ES-I3 (cell line): Measurements from ENCODE around the gene CLIP2.
"Not testable (repeated sequence)": the region's sequence is repeated elsewhere in the genome, so short reads cannot be mapped to it uniquely, and the experiment has no call there.

Source experiments
- H3K36me3 ChIP-seq: 2 replicates; pipeline ENCODE4 v1.6.1; 2013; ENCODE audit warnings: mild to moderate bottlenecking, low read length, control low read depth, moderate library complexity; ENCODE audit not compliant: insufficient read depth
- H3K4me1 ChIP-seq: 2 replicates; pipeline ENCODE4 v1.6.1; 2013; ENCODE audit warnings: mild to moderate bottlenecking, control low read depth, low read length; ENCODE audit not compliant: insufficient read depth
- H3K9ac ChIP-seq: 2 replicates; pipeline ENCODE4 v1.6.1; 2013; ENCODE audit warnings: low read depth, mild to moderate bottlenecking, low read length, moderate library complexity
- H3K9me3 ChIP-seq: 2 replicates; pipeline ENCODE4 v1.6.1; 2013; ENCODE audit warnings: mild to moderate bottlenecking, low read length, moderate library complexity; ENCODE audit not compliant: control insufficient read depth, insufficient read depth

Gene CLIP2

GRCh38 chr7:74345970-74346369 is 56.8 kb downstream of the CLIP2 start:
- Histone ChIP-seq H3K9me3 (no peaks in the 10 kb centered on the region), H3K9ac (no peak overlapping the region)

GRCh38 chr7:74349621-74350020 is 60.4 kb downstream of the CLIP2 start:
- Histone ChIP-seq H3K4me1 (no peaks in the 10 kb centered on the region), H3K36me3 (no peaks in the 10 kb centered on the region; the same call in 1 of the 2 replicates), H3K9me3 (no peaks in the 10 kb centered on the region), H3K9ac (no peak overlapping the region)

More at GRCh38 chr7:74345970-74346369, 56.8 kb downstream of the CLIP2 start:
- H3K4me1 ChIP-seq = no peaks in the 10 kb centered on the region
- no peaks in the 10 kb centered on the region; the same call in 1 of the 2 replicates for H3K36me3 ChIP-seq

- no peaks in the 10 kb centered on the region for H3K9me3 ChIP-seq
- no peak overlapping the region for H3K9ac ChIP-seq
- peaks cover 4% of the 10 kb centered on the region; the same call in 1 of the 2 replicates for H3K4me1 ChIP-seq
- H3K36me3 ChIP-seq = peaks cover 3% of the 10 kb centered on the region
Observed at GRCh38 chr7:74350751-74351150, 61.5 kb downstream of the CLIP2 start.

- Histone ChIP-seq H3K36me3 (peaks cover 4% of the 10 kb centered on the region), H3K4me1 (peaks cover 9% of the 10 kb centered on the region; the same call in 1 of the 2 replicates), H3K9me3 (no peaks in the 10 kb centered on the region), H3K9ac (no peak overlapping the region)
Observed at GRCh38 chr7:74351836-74352235, 62.6 kb downstream of the CLIP2 start.

GRCh38 chr7:74352551-74353138 is 63.4 kb downstream of the CLIP2 start:
- not testable (repeated sequence) for H3K36me3 ChIP-seq, H3K4me1 ChIP-seq, H3K9ac ChIP-seq, H3K9me3 ChIP-seq

- peaks cover 7% of the 10 kb centered on the region for H3K36me3 ChIP-seq
- no peaks in the 10 kb centered on the region for H3K9me3 ChIP-seq
- peaks cover 9% of the 10 kb centered on the region; the same call in 1 of the 2 replicates for H3K4me1 ChIP-seq
- H3K9ac ChIP-seq = no peak overlapping the region
Observed at GRCh38 chr7:74354009-74354408, 64.8 kb downstream of the CLIP2 start.

GRCh38 chr7:74355091-74355490 is 65.9 kb downstream of the CLIP2 start:
- Histone ChIP-seq H3K9me3 (no peaks in the 10 kb centered on the region), H3K9ac (no peak overlapping the region), H3K36me3 (peaks cover 12% of the 10 kb centered on the region), H3K4me1 (peaks cover 9% of the 10 kb centered on the region; the same call in 1 of the 2 replicates)

- peaks cover 14% of the 10 kb centered on the region for H3K36me3 ChIP-seq
- no peak overlapping the region for H3K9ac ChIP-seq
- no peaks in the 10 kb centered on the region for H3K9me3 ChIP-seq
- H3K4me1 ChIP-seq = peaks cover 9% of the 10 kb centered on the region; the same call in 1 of the 2 replicates
Observed at GRCh38 chr7:74356589-74357315, 67.5 kb downstream of the CLIP2 start.

- Histone ChIP-seq H3K4me1 (peaks cover 6% of the 10 kb centered on the region; the same call in 1 of the 2 replicates), H3K36me3 (peaks cover 14% of the 10 kb centered on the region), H3K9ac (no peak overlapping the region), H3K9me3 (no peaks in the 10 kb centered on the region)
Observed at GRCh38 chr7:74360008-74360407, 70.8 kb downstream of the CLIP2 start.

GRCh38 chr7:74362266-74362665 is 73.1 kb downstream of the CLIP2 start:
- Histone ChIP-seq H3K36me3 (peaks cover 10% of the 10 kb centered on the region; the same call in 1 of the 2 replicates), H3K4me1 (no peaks in the 10 kb centered on the region), H3K9ac (no peak overlapping the region), H3K9me3 (no peaks in the 10 kb centered on the region)

- Histone ChIP-seq H3K9ac (no peak overlapping the region), H3K4me1 (no peaks in the 10 kb centered on the region), H3K9me3 (no peaks in the 10 kb centered on the region), H3K36me3 (peaks cover 15% of the 10 kb centered on the region; the same call in 1 of the 2 replicates)
Observed at GRCh38 chr7:74364061-74364460, 74.9 kb downstream of the CLIP2 start.

- Histone ChIP-seq H3K4me1 (no peaks in the 10 kb centered on the region), H3K9me3 (no peaks in the 10 kb centered on the region), H3K36me3 (0 out of 2 replicates have a peak, but pooled peaks cover 7% of the 10 kb centered on the region), H3K9ac (no peak overlapping the region)
Observed at GRCh38 chr7:74365322-74366022, 76.3 kb downstream of the CLIP2 start.

GRCh38 chr7:74371381-74372341 is 82.5 kb downstream of the CLIP2 start:
- H3K9me3 ChIP-seq = no peaks in the 10 kb centered on the region
- peak overlapping the region; percentile 63 for H3K9ac ChIP-seq
- no peaks in the 10 kb centered on the region; the same call in 1 of the 2 replicates for H3K4me1 ChIP-seq
- H3K36me3 ChIP-seq = peaks cover 7% of the 10 kb centered on the region; the same call in 1 of the 2 replicates
